ENCODE results near the gene IMMP2L. TPM values are rescaled to one million over a fixed set of nuclear protein-coding genes. Genes with fewer than 3 reads are reported as not detected.

The IMMP2L gene
- total and polyA plus RNA-seq, 2 donors (not counting 3 experiments of a cell fraction or from before 2014, with no cell fraction given), result 9.9 to 11.8 TPM

- Histone ChIP-seq H3K36me3 (ENCODE audit: control insufficient read depth in 2 of 2, extremely low read depth in 1 of 2, insufficient read depth in 2 of 2, low read length in 2 of 2) (no peaks in the 10 kb centered on the region), H3K27me3 (ENCODE audit: control insufficient read depth in 2 of 2, insufficient read depth in 2 of 2, low read length in 2 of 2) (no peaks in the 10 kb centered on the region), H3K4me2 (ENCODE audit: insufficient read depth, low read length) (no peak overlapping the region), H3K9me1 (replicated peaks; ENCODE audit: control insufficient read depth, extremely low read depth, insufficient read depth, low read length) (no peaks in the 10 kb centered on the region), H2AFZ (ENCODE audit: low read depth, low read length) (no peak overlapping the region), H3K4me1 (ENCODE audit: control insufficient read depth, extremely low read depth, insufficient read depth, low read length) (no peaks in the 10 kb centered on the region), H3K9ac (replicated peaks; ENCODE audit: extremely low read depth, insufficient read depth, low read length) (no peak overlapping the region), H3K9me3 (replicated peaks; ENCODE audit: control insufficient read depth, insufficient read depth, low read length) (no peaks in the 10 kb centered on the region), H3K79me2 (ENCODE audit: control insufficient read depth, insufficient read depth, low read length) (no peaks in the 10 kb centered on the region), H3K27ac (ENCODE audit: insufficient read depth, low read depth, low read length) (no peak overlapping the region), H3K4me3 (replicated peaks in 1 of 3; ENCODE audit: insufficient read depth in 1 of 3, low read depth in 1 of 3, low read length in 3 of 3) (no peak overlapping the region), H4K20me1 (replicated peaks; ENCODE audit: control insufficient read depth, extremely low read depth, insufficient read depth, low read length) (no peaks in the 10 kb centered on the region)
- TF ChIP-seq EZH2 (IDR thresholded peaks at IDR 0.05; ENCODE audit: borderline replicate concordance, low read depth, low read length, severe bottlenecking), result no peak
- TF ChIP-seq MAX (IDR thresholded peaks at IDR 0.05; ENCODE audit: insufficient read depth, insufficient read length), result no peak
- TF ChIP-seq JUN (IDR thresholded peaks at IDR 0.05; ENCODE audit: borderline replicate concordance, insufficient read depth, insufficient read length, low read depth), result no peak
- no peak for TF ChIP-seq MYC (IDR thresholded peaks at IDR 0.05; ENCODE audit: low read depth, low read length)
- no peak for TF ChIP-seq POLR2A (IDR thresholded peaks at IDR 0.05; ENCODE audit: low read depth, low read length)
- TF ChIP-seq CTCF (IDR thresholded peaks at IDR 0.05; ENCODE audit: extremely low read depth in 1 of 2, insufficient read depth in 1 of 2, low read depth in 1 of 2, low read length in 2 of 2), result no peak
- no peak for TF ChIP-seq POLR2AphosphoS5 (IDR thresholded peaks at IDR 0.05; ENCODE audit: insufficient read depth, low read depth, low read length)
- TF ChIP-seq FOS (IDR thresholded peaks at IDR 0.05; ENCODE audit: borderline replicate concordance, insufficient read depth, low read length), result no peak
- TF ChIP-seq GATA2 (IDR thresholded peaks at IDR 0.05; ENCODE audit: insufficient read depth, insufficient read length, low read depth, low read length), result no peak
- CTCF ChIA-PET, result no interaction called here
- dilution Hi-C loops (cut with MboI; ENCODE audit: extremely low pct_ligation_motif_present, low sequenced_read_pairs) (no loop called here), intact Hi-C loops (cut with micrococcal nuclease) (no loop called here)
- BruUV-seq (replicated peaks), result no TSS peak
- POLR2A ChIA-PET, result no interaction called here
- DNase-seq (ENCODE audit: low read depth, low spot score) (no peak), FAIRE-seq (no peak)
Observed at GRCh38 chr7:111362506-111363054, 199.7 kb downstream of the IMMP2L start.
